Activated T-helper 1 cell treated with anti-CD3 and anti-CD28 coated beads, Interleukin-12 subunit alpha, Interleukin-12 subunit beta, Interleukin-2, Interleukin-4 antibody, amounts not matched to agents 30 ng/mL and 10 ng/mL and 1 ng/mL, durations not matched to agents 14 hours and 24 hours and 36 hours (primary cell): ENCODE results near the gene DNMT1. TPM values are rescaled to one million over a fixed set of nuclear protein-coding genes. Genes with fewer than 3 reads are reported as not detected.
A peak's percentile ranks its signal among the peaks of the same experiment; 100 is the strongest.

ENCODE experiments used
- DNase-seq: peaks from one replicate; pipeline ENCODE4 v3.0.0; 2021; ENCODE audit warnings: low spot score
- H3K27ac Mint-ChIP-seq: one replicate; pipeline ENCODE4 v1.8.0; 2021; ENCODE audit warnings: mild to moderate bottlenecking, mixed read lengths
- H3K27me3 Mint-ChIP-seq: one replicate; pipeline ENCODE4 v1.8.0; 2022; ENCODE audit warnings: mild to moderate bottlenecking, moderate library complexity, mixed read lengths; ENCODE audit not compliant: insufficient read depth
- H3K36me3 Mint-ChIP-seq: one replicate; pipeline ENCODE4 v1.8.0; 2021; ENCODE audit warnings: low read depth, mixed read lengths
- H3K4me1 Mint-ChIP-seq: one replicate; pipeline ENCODE4 v1.8.0; 2021; ENCODE audit warnings: low read depth, mixed read lengths
- H3K4me3 Mint-ChIP-seq: one replicate; pipeline ENCODE4 v1.8.0; 2021; ENCODE audit warnings: mild to moderate bottlenecking, moderate library complexity, mixed read lengths
- H3K9me3 Mint-ChIP-seq: one replicate; pipeline ENCODE4 v1.8.0; 2021; ENCODE audit warnings: mixed read lengths
- intact Hi-C: fragments of 100-400 bp; cut with micrococcal nuclease; formaldehyde crosslinking; loops from one replicate; pipeline ENCODE4 v1.15.1; 2024
- total RNA-seq: library from RNA; stranded (reverse); gene quantifications from 2 replicates; pipeline ENCODE4 v1.2.3, GENCODE V29; 2022

DNMT1 gene
- total RNA-seq, 1 donor from 2014 or later, result 425 TPM

GRCh38 chr19:10111405-10111811, 83.3 kb downstream of the DNMT1 start, which contains the start of gene P2RY11:
Gene P2RY11 (plus strand): TSS chr19:10111693. CDS start chr19:10111722, 29 bp downstream.
- DNase-seq, result no peak
- Mint-ChIP-seq H3K4me1 (peaks cover 39% of the 10 kb centered on the region), H3K9me3 (no peaks in the 10 kb centered on the region), H3K4me3 (peak within 1 kb of the TSS; percentile 70), H3K36me3 (peaks cover 55% of the 10 kb centered on the region), H3K27ac (peak within 1 kb of the TSS; percentile 90), H3K27me3 (no peaks in the 10 kb centered on the region)
- intact Hi-C loops, result no loop called here

- intact Hi-C loops, result no loop called here
- Mint-ChIP-seq H3K9me3 (no peaks in the 10 kb centered on the region), H3K4me3 (peak overlapping the region; percentile 61), H3K27me3 (no peaks in the 10 kb centered on the region), H3K27ac (peak overlapping the region; percentile 90), H3K36me3 (peaks cover 50% of the 10 kb centered on the region), H3K4me1 (peaks cover 40% of the 10 kb centered on the region)
- no peak for DNase-seq
Observed at GRCh38 chr19:10110972-10111317, 83.8 kb downstream of the DNMT1 start.

GRCh38 chr19:10110076-10110971, 84.4 kb downstream of the DNMT1 start:
- Mint-ChIP-seq H3K9me3 (no peaks in the 10 kb centered on the region), H3K4me1 (peaks cover 47% of the 10 kb centered on the region), H3K36me3 (peaks cover 49% of the 10 kb centered on the region), H3K4me3 (peak overlapping the region; percentile 61), H3K27ac (peak overlapping the region; percentile 29), H3K27me3 (no peaks in the 10 kb centered on the region)
- intact Hi-C loops, result no loop called here
- DNase-seq, result no peak

- Mint-ChIP-seq H3K27me3 (peaks cover 1% of the 10 kb centered on the region), H3K9me3 (no peaks in the 10 kb centered on the region), H3K36me3 (peaks cover 49% of the 10 kb centered on the region), H3K4me1 (peaks cover 55% of the 10 kb centered on the region), H3K4me3 (peak overlapping the region; percentile 69), H3K27ac (no peak overlapping the region)
- intact Hi-C loops, result loop anchor here (10.0 kb wide), 3 partner anchors 545 to 1325 kb away; partner anchors contain the start of genes ILF3, ODAD3 and PRKCSH
- DNase-seq, result no peak
Observed at GRCh38 chr19:10109528-10109927, 85.2 kb downstream of the DNMT1 start.

- Mint-ChIP-seq H3K27me3 (peaks cover 1% of the 10 kb centered on the region), H3K36me3 (peaks cover 46% of the 10 kb centered on the region), H3K4me1 (peaks cover 63% of the 10 kb centered on the region), H3K9me3 (no peaks in the 10 kb centered on the region), H3K27ac (peak overlapping the region; percentile 65), H3K4me3 (peak overlapping the region; percentile 97)
- intact Hi-C loops, result loop anchor here (10.0 kb wide), 3 partner anchors 547 to 1327 kb away; partner anchors contain the start of genes ILF3, ODAD3 and PRKCSH
- DNase-seq, result no peak
Observed at GRCh38 chr19:10107817-10108367, 86.9 kb downstream of the DNMT1 start.

GRCh38 chr19:10107254-10107653, 87.5 kb downstream of the DNMT1 start:
- Mint-ChIP-seq H3K4me3 (peak overlapping the region; percentile 97), H3K36me3 (peaks cover 40% of the 10 kb centered on the region), H3K27ac (peak overlapping the region; percentile 90)

GRCh38 chr19:10106100-10106936, 88.4 kb downstream of the DNMT1 start, which contains the start of gene PPAN:
Gene PPAN (plus strand): TSS chr19:10106362. CDS start chr19:10106395, 33 bp downstream.
- Mint-ChIP-seq H3K27ac (peak within 1 kb of the TSS; percentile 99), H3K9me3 (no peaks in the 10 kb centered on the region), H3K27me3 (peaks cover 1% of the 10 kb centered on the region), H3K4me3 (peak within 1 kb of the TSS; percentile 97), H3K36me3 (peaks cover 38% of the 10 kb centered on the region), H3K4me1 (peaks cover 60% of the 10 kb centered on the region)
- DNase-seq, result peak; percentile 97
- intact Hi-C loops, result loop anchor here (1.0 to 10.0 kb wide), 4 partner anchors 13 to 1328 kb away; partner anchors contain the start of genes EIF3G, ILF3, ODAD3 and PRKCSH

More at GRCh38 chr19:10107254-10107653, 87.5 kb downstream of the DNMT1 start:
- Mint-ChIP-seq H3K27me3 (peaks cover 1% of the 10 kb centered on the region), H3K9me3 (no peaks in the 10 kb centered on the region), H3K4me1 (peaks cover 63% of the 10 kb centered on the region)
- intact Hi-C loops, result loop anchor here (10.0 kb wide), 3 partner anchors 548 to 1328 kb away; partner anchors contain the start of genes ILF3, ODAD3 and PRKCSH
- DNase-seq, result no peak

- H3K36me3 Mint-ChIP-seq, result peaks cover 36% of the 10 kb centered on the region
- H3K27ac Mint-ChIP-seq, result peak overlapping the region; percentile 99
- peaks cover 1% of the 10 kb centered on the region for H3K27me3 Mint-ChIP-seq
- H3K9me3 Mint-ChIP-seq, result no peaks in the 10 kb centered on the region
- intact Hi-C loops, result loop anchor here (1.0 to 10.0 kb wide), 11 partner anchors 14 to 1329 kb away; partner anchors contain the start of genes DNMT1, EIF3G, ILF3 and KRI1
- DNase-seq, result peak; percentile 64
- H3K4me3 Mint-ChIP-seq, result peak overlapping the region; percentile 97
- H3K4me1 Mint-ChIP-seq, result peaks cover 57% of the 10 kb centered on the region
Observed at GRCh38 chr19:10105509-10106099, 89.1 kb downstream of the DNMT1 start.

GRCh38 chr19:10104665-10105508, 89.9 kb downstream of the DNMT1 start:
- Mint-ChIP-seq H3K36me3 (peaks cover 31% of the 10 kb centered on the region), H3K4me3 (peak overlapping the region; percentile 97), H3K27ac (peak overlapping the region; percentile 99), H3K9me3 (no peaks in the 10 kb centered on the region), H3K4me1 (peaks cover 58% of the 10 kb centered on the region), H3K27me3 (peaks cover 1% of the 10 kb centered on the region)
- DNase-seq, result peak; percentile 83
- intact Hi-C loops, result loop anchor here (1.0 to 10.0 kb wide), 12 partner anchors 7 to 1330 kb away; partner anchors contain the start of genes DNMT1, ILF3, KRI1 and ODAD3

- peak overlapping the region; percentile 4 for H3K4me3 Mint-ChIP-seq
- peaks cover 59% of the 10 kb centered on the region for H3K4me1 Mint-ChIP-seq
- H3K27ac Mint-ChIP-seq, result peak overlapping the region; percentile 83
- H3K9me3 Mint-ChIP-seq, result no peaks in the 10 kb centered on the region
- intact Hi-C loops, result loop anchor here (1.0 to 10.0 kb wide), 12 partner anchors 8 to 1331 kb away; partner anchors contain the start of genes DNMT1, ILF3, KRI1 and ODAD3
- DNase-seq, result no peak
- H3K36me3 Mint-ChIP-seq, result peaks cover 24% of the 10 kb centered on the region
- peaks cover 1% of the 10 kb centered on the region for H3K27me3 Mint-ChIP-seq
Observed at GRCh38 chr19:10104130-10104513, 90.6 kb downstream of the DNMT1 start.

- Mint-ChIP-seq H3K27me3 (peaks cover 1% of the 10 kb centered on the region), H3K4me3 (peak overlapping the region; percentile 17), H3K27ac (peak overlapping the region; percentile 69), H3K9me3 (no peaks in the 10 kb centered on the region), H3K4me1 (peaks cover 63% of the 10 kb centered on the region), H3K36me3 (peaks cover 12% of the 10 kb centered on the region)
- intact Hi-C loops, result loop anchor here (10.0 kb wide), 3 partner anchors 552 to 1332 kb away; partner anchors contain the start of genes ILF3, ODAD3 and PRKCSH
- no peak for DNase-seq
Observed at GRCh38 chr19:10102787-10103236, 91.9 kb downstream of the DNMT1 start.
